Esophagus mucosa (tissue), 1 donor: ENCODE data around the gene TMEM190. TPM values are rescaled to one million over a fixed set of nuclear protein-coding genes. Genes with fewer than 3 reads are reported as not detected.
"Not testable (repeated sequence)": the region's sequence is repeated elsewhere in the genome, so short reads cannot be mapped to it uniquely, and the experiment has no call there.

Experiments
- ATAC-seq: fragments of 200-7000 bp; cut with Tn5 transposase; one replicate; pipeline ENCODE4 v1.9.1; 2020
- total RNA-seq: library from RNA; stranded (reverse); gene quantifications from one replicate; pipeline ENCODE4 v1.2.4, GENCODE V29; 2023
- donor health status: DM: yes; HTN: yes; CAD: no.

The TMEM190 gene
- total RNA-seq, 1 donor from 2014 or later: not detected

- ATAC-seq: peak; percentile 58
Measured at GRCh38 chr19:55391702-55392615, 15.3 kb downstream of the TMEM190 start.

- no peak for ATAC-seq
Measured at GRCh38 chr19:55392820-55393761, 16.5 kb downstream of the TMEM190 start.

GRCh38 chr19:55398200-55398925 lies 21.7 kb downstream of the TMEM190 start:
- ATAC-seq: no peak

GRCh38 chr19:55400281-55401087 lies 23.9 kb downstream of the TMEM190 start:
- peak; percentile 90 for ATAC-seq

GRCh38 chr19:55401390-55401789 lies 24.8 kb downstream of the TMEM190 start:
- ATAC-seq: not testable (repeated sequence)

GRCh38 chr19:55402509-55402908 lies 25.9 kb downstream of the TMEM190 start:
- ATAC-seq: no peak

GRCh38 chr19:55405638-55406037 lies 29.0 kb downstream of the TMEM190 start:
- no peak for ATAC-seq

- no peak for ATAC-seq
Measured at GRCh38 chr19:55406091-55406825, 29.6 kb downstream of the TMEM190 start.

- peak; percentile 14 for ATAC-seq
Measured at GRCh38 chr19:55406826-55407549, 30.4 kb downstream of the TMEM190 start.

- not testable (repeated sequence) for ATAC-seq
Measured at GRCh38 chr19:55407550-55407799, 30.8 kb downstream of the TMEM190 start, which contains the start of gene UBE2S. Gene UBE2S (minus strand): TSS chr19:55407788. CDS start chr19:55407589, 199 bp downstream.

GRCh38 chr19:55407800-55408532 lies 31.3 kb downstream of the TMEM190 start:
- ATAC-seq: peak; percentile 95

- no peak for ATAC-seq
Measured at GRCh38 chr19:55408533-55408872, 31.9 kb downstream of the TMEM190 start.

GRCh38 chr19:55409179-55409578 lies 32.6 kb downstream of the TMEM190 start:
- not testable (repeated sequence) for ATAC-seq

GRCh38 chr19:55410168-55410567 lies 33.5 kb downstream of the TMEM190 start:
- no peak for ATAC-seq

- ATAC-seq: peak; percentile 84
Measured at GRCh38 chr19:55418185-55418584, 41.6 kb downstream of the TMEM190 start.

GRCh38 chr19:55419103-55419502 lies 42.5 kb downstream of the TMEM190 start:
- no peak for ATAC-seq

- no peak for ATAC-seq
Measured at GRCh38 chr19:55419624-55420236, 43.1 kb downstream of the TMEM190 start.

- not testable (repeated sequence) for ATAC-seq
Measured at GRCh38 chr19:55421281-55421680, 44.7 kb downstream of the TMEM190 start.
